GM23338 (cell line): ENCODE data around the gene CERK.

Experiments used
- CREB1 ChIP-seq: fragments of 250-450 bp; sonication (Bioruptor Pico); IDR thresholded peaks from 2 replicates; pipeline ENCODE4 v1.5.0; 2020; ENCODE audit warnings: low read depth, mild to moderate bottlenecking, moderate library complexity
- CTCF ChIP-seq, 2 experiments: fragments of 200-600 bp in 1 of 2; sonication (generic) in 1 of 2; conservative IDR thresholded peaks; 2 replicates each; pipeline versions ENCODE4 v1.5.1 to v1.6.1; 2016 to 2017; ENCODE audit warnings: antibody characterized with exemption in 2 of 2, low read depth in 2 of 2, mild to moderate bottlenecking in 2 of 2, moderate library complexity in 1 of 2
- EZH2phosphoT487 ChIP-seq: fragments of 200-600 bp; sonication (generic); IDR thresholded peaks from one replicate; pipeline ENCODE4 v1.8.1; 2018; ENCODE audit warnings: antibody characterized with exemption; ENCODE audit not compliant: unreplicated experiment
- NANOG ChIP-seq: IDR thresholded peaks from 2 replicates; pipeline ENCODE4 v1.6.1; 2016; ENCODE audit warnings: antibody characterized with exemption, borderline replicate concordance
- POLR2AphosphoS5 ChIP-seq: IDR thresholded peaks from 2 replicates; pipeline ENCODE4 v1.6.1; 2016; ENCODE audit warnings: antibody characterized with exemption, low read depth

GRCh38 chr22:46675938-46676337 is 62.1 kb downstream of the CERK start:
- TF ChIP-seq CTCF (conservative IDR thresholded peaks at IDR 0.05; ENCODE audit: low read depth in 2 of 2) (no peak), NANOG (no peak), POLR2AphosphoS5 (no peak), CREB1 (CRISPR knock-in tag) (no peak), EZH2phosphoT487 (no peak)
